ENCODE results near the gene AXIN1. TPM values are rescaled to one million over a fixed set of nuclear protein-coding genes. Genes with fewer than 3 reads are reported as not detected.

The AXIN1 gene
- total RNA-seq, 1 donor from 2014 or later, result 29.1 TPM

Other genes starting within 250 kb of the AXIN1 start
- gene NPRL3, start 214.1 kb downstream of the AXIN1 start, total RNA-seq, result 53.0 and 57.1 TPM in 2 replicates
- gene HBZ, start 200.1 kb downstream of the AXIN1 start, total RNA-seq, result not detected in 2 replicates
- not detected in 2 replicates for gene HBM, start 186.7 kb downstream of the AXIN1 start, total RNA-seq
- 0.32 TPM in 1 of 2 replicates, not detected in the other for gene HBA2, start 179.8 kb downstream of the AXIN1 start, total RNA-seq
- gene HBA1, start 176.0 kb downstream of the AXIN1 start, total RNA-seq, result 0.55 TPM in 1 of 2 replicates, not detected in the other
- 0.39 and 0.62 TPM in 2 replicates for gene HBQ1, start 172.3 kb downstream of the AXIN1 start, total RNA-seq
- 91.0 and 93.5 TPM in 2 replicates for gene LUC7L, start 123.3 kb downstream of the AXIN1 start, total RNA-seq
- 30.3 TPM in 2 replicates for gene FAM234A, start 117.9 kb downstream of the AXIN1 start, total RNA-seq
- gene RGS11, start 76.8 kb downstream of the AXIN1 start, total RNA-seq, result 0.30 and 0.46 TPM in 2 replicates
- 0.82 TPM in 1 of 2 replicates, not detected in the other for gene ARHGDIG, start 72.1 kb downstream of the AXIN1 start, total RNA-seq
- not detected in 2 replicates for gene PDIA2, start 69.6 kb downstream of the AXIN1 start, total RNA-seq
- gene MRPL28, start 17.8 kb upstream of the AXIN1 start, total RNA-seq, result 92.5 and 92.9 TPM in 2 replicates
- gene PGAP6, start 29.3 kb upstream of the AXIN1 start, total RNA-seq, result 34.3 and 36.7 TPM in 2 replicates
- 78.4 and 84.2 TPM in 2 replicates for gene NME4, start 44.5 kb upstream of the AXIN1 start, total RNA-seq
- 18.9 and 20.9 TPM in 2 replicates for gene DECR2, start 49.2 kb upstream of the AXIN1 start, total RNA-seq
- 45.7 and 47.2 TPM in 2 replicates for gene RAB11FIP3, start 72.9 kb upstream of the AXIN1 start, total RNA-seq
- 101 and 103 TPM in 2 replicates for gene CAPN15, start 175.0 kb upstream of the AXIN1 start, total RNA-seq
- not detected in 2 replicates for gene PRR35, start 207.7 kb upstream of the AXIN1 start, total RNA-seq
- gene NHLRC4, start 214.3 kb upstream of the AXIN1 start, total RNA-seq, result 1.1 and 1.3 TPM in 2 replicates
- gene PIGQ, start 217.2 kb upstream of the AXIN1 start, total RNA-seq, result 43.4 and 44.9 TPM in 2 replicates
- 13.4 and 16.2 TPM in 2 replicates for gene RAB40C, start 237.3 kb upstream of the AXIN1 start, total RNA-seq

Data from activated T-helper 2 cell treated with anti-CD3 and anti-CD28 coated beads, Interferon-gamma antibody, Interleukin-2, Interleukin-4, amounts not matched to agents 10 μg/mL and 5 μg/mL and 100 μg/mL, durations not matched to agents 14 hours and 24 hours and 36 hours (primary cell).